Tibial nerve (tissue), 4 donors: ENCODE data around the gene CD24.

Experiments used
- EP300 ChIP-seq, 2 donors: sonication (generic); formaldehyde crosslinking; IDR thresholded peaks; one replicate each; pipeline ENCODE4 v1.6.1; 2017; ENCODE audit warnings: antibody characterized with exemption in 2 of 2, mild to moderate bottlenecking in 1 of 2
- TF ChIP-seq, protein P1 (sequence below), 5 experiments: fragments of 200-600 bp in 3 of 5; fragments of 450-650 bp in 2 of 5; sonication (generic) in 3 of 5; IDR thresholded peaks; one replicate each; pipeline ENCODE4 v1.5.1; 2016 to 2019; ENCODE audit warnings: antibody characterized with exemption in 5 of 5, mild to moderate bottlenecking in 3 of 5, moderate library complexity in 2 of 5

- no peak for TF ChIP-seq EP300 (IDR thresholded peaks at IDR 0.05)
- TF ChIP-seq, protein P1, sequence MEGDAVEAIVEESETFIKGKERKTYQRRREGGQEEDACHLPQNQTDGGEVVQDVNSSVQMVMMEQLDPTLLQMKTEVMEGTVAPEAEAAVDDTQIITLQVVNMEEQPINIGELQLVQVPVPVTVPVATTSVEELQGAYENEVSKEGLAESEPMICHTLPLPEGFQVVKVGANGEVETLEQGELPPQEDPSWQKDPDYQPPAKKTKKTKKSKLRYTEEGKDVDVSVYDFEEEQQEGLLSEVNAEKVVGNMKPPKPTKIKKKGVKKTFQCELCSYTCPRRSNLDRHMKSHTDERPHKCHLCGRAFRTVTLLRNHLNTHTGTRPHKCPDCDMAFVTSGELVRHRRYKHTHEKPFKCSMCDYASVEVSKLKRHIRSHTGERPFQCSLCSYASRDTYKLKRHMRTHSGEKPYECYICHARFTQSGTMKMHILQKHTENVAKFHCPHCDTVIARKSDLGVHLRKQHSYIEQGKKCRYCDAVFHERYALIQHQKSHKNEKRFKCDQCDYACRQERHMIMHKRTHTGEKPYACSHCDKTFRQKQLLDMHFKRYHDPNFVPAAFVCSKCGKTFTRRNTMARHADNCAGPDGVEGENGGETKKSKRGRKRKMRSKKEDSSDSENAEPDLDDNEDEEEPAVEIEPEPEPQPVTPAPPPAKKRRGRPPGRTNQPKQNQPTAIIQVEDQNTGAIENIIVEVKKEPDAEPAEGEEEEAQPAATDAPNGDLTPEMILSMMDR (IDR thresholded peaks at IDR 0.05): peak in 1 of 5 experiments; percentile 0
Measured at GRCh38 chr6:106975738-106976064, 1.2 kb upstream of the CD24 start.
